Fibroblast of the aortic adventitia (primary cell): ENCODE measurements around the gene RPS15. TPM values are rescaled to one million over a fixed set of nuclear protein-coding genes. Genes with fewer than 3 reads are reported as not detected.

Source experiments
- DNase-seq: peaks from one replicate; pipeline ENCODE4 v3.0.0-alpha.2; 2010; ENCODE audit warnings: low read depth
- H3K4me3 ChIP-seq: 2 replicates; pipeline ENCODE4 v1.5.1; 2011; ENCODE audit warnings: low read depth, mild to moderate bottlenecking, control low read depth, low read length, moderate library complexity
- CTCF ChIP-seq: IDR thresholded peaks from 2 replicates; pipeline ENCODE4 v1.5.1; 2011; ENCODE audit warnings: mild to moderate bottlenecking, low read length, control low read depth, inconsistent platforms; ENCODE audit not compliant: insufficient read depth
- total RNA-seq: library from RNA; depleted of rRNA; stranded (reverse); fragments of >200 nt; gene quantifications from 2 replicates; pipeline ENCODE4 v1.2.3, GENCODE V29; 2012; ENCODE audit warnings: low replicate concordance

RPS15 gene
- total RNA-seq, 1 donor, result 712 TPM

- no peak for TF ChIP-seq CTCF
- no peak for DNase-seq
- H3K4me3 ChIP-seq, result no peak overlapping the region
These were observed 12.8 kb downstream of the RPS15 start for GRCh38 chr19:1450735-1451731.

GRCh38 chr19:1451916-1452801 lies 14.0 kb downstream of the RPS15 start:
- no peak for TF ChIP-seq CTCF
- no peak for DNase-seq
- H3K4me3 ChIP-seq, result no peak overlapping the region

- no peak for DNase-seq
- TF ChIP-seq CTCF, result no peak
These were observed 14.8 kb downstream of the RPS15 start for GRCh38 chr19:1452802-1453524.

GRCh38 chr19:1453525-1454364 lies 15.5 kb downstream of the RPS15 start:
- peak; percentile 16 for TF ChIP-seq CTCF
- H3K4me3 ChIP-seq, result no peak overlapping the region
- no peak for DNase-seq

More at GRCh38 chr19:1452802-1453524, 14.8 kb downstream of the RPS15 start:
- no peak overlapping the region for H3K4me3 ChIP-seq

- TF ChIP-seq CTCF, result no peak
- H3K4me3 ChIP-seq, result no peak overlapping the region
- DNase-seq, result no peak
These were observed 16.8 kb downstream of the RPS15 start for GRCh38 chr19:1455002-1455335.
